Stimulated activated CD4-positive, alpha-beta T cell treated with anti-CD3 and anti-CD28 coated beads, Interleukin-1b, Interleukin-23, amount 100 ng/mL, for 24 hours (primary cell): Measurements from ENCODE around the gene SPRED1.

Experiments
- DNase-seq, 4 experiments: peaks; one replicate each; pipeline ENCODE4 v3.0.0-alpha.2; 2020; ENCODE audit warnings: low read depth in 4 of 4, low spot score in 1 of 4

Gene SPRED1

DNA sequence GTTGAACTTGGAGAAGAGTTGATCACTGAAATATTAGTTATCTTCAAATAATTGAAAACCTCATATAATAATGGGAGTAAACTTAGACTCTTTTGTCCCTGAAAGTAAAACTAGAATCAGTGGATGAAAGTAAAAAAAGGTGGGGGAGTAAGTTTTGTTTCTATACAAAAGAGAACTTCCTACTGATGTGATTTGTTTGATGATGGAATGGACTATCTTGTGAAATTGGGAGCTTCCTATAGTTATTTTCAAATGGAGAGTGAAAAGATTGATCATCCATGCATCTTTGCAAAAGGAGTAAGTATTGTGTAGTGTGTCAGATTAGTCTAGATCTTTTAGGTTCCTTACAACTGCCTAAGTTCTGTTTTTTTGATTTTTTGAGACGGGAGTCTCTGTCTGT is 28.4 kb downstream of the SPRED1 start:
- DNase-seq, result no peak

- no peak for DNase-seq
Measured at GRCh38 chr15:38283010-38283409, 30.4 kb downstream of the SPRED1 start.

DNA sequence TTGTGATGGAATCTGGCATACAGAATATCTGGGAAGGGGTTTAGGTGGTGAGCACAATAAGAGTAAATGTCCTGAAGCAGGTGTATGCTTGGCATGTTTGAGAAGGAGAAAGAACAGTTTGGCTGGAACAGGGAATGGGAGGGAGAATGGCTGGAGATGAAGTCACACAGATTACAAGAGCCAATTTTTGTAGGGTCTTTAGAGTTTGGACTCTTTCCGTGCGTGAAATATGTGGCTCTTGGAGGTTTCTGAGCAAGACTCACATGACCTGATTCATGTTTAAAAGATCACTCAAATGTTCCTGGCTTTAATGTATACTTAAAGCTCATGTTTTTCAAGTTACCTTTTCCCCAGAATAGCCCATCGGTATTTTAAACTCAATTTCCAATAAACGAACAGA is 32.8 kb downstream of the SPRED1 start:
- DNase-seq, result no peak

GRCh38 chr15:38294126-38294525 is 41.5 kb downstream of the SPRED1 start:
- DNase-seq, result no peak

- no peak for DNase-seq
Measured at GRCh38 chr15:38297623-38298388, 45.2 kb downstream of the SPRED1 start.

- DNase-seq, result no peak
Measured at GRCh38 chr15:38299216-38299615, 46.6 kb downstream of the SPRED1 start.

DNA sequence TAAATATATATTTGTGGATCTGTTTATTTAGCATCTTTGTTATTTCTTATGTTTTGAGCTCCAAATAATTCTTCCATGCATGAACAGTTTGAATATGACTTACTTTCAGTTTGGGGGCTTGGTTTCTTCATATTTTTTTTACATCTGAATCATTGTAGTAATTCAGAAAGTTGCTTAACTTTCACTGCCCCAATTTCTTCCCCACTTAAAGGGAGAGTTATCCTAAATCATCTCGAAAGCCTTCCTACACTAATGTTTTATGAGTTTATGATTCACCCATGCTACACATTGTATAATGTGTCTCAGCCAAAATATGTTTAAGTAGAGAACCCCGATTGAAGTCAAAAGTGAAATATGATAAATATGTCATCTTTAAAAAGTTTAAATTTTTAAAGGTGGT is 47.8 kb downstream of the SPRED1 start:
- DNase-seq, result no peak

DNA sequence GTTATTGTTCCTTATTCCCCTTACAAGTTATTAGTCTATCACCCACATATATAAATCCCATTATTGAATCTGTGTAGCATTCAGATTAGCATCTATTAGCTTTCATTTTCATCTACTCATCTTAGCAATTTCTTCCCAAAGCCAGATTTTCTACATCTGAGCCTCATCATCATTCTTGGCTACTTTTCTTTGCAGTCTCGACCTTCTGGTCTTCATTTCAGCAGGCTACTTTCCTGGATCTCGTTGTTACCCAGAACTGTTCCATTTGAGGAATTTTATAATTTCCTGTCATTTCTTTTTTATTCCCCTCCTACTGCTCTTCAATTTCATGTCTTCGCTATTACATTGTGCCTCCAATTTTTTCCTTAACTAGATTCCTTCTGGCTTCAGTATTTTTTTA is 51.8 kb downstream of the SPRED1 start:
- no peak for DNase-seq

DNA sequence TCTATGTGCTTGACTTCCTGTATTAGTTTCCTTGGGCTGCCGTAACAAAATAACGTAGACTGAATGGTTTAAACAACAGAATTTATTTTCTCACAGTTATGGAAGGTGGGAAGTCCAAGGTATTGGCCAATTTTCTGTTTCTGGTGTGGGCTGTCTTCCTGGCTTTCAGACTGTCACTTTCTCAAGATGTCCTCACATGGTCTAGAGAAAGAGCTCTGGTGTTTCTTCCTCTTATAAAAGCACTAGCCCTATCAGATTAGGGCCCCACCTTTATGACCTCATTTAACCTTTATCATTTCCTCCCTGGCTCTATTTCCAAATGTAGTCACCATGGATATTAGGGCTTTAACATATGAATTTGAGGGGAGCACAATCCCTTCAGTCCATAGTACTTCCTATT is 54.6 kb downstream of the SPRED1 start:
- no peak for DNase-seq

- DNase-seq, result no peak
Measured at GRCh38 chr15:38307861-38308641, 55.4 kb downstream of the SPRED1 start.

DNA sequence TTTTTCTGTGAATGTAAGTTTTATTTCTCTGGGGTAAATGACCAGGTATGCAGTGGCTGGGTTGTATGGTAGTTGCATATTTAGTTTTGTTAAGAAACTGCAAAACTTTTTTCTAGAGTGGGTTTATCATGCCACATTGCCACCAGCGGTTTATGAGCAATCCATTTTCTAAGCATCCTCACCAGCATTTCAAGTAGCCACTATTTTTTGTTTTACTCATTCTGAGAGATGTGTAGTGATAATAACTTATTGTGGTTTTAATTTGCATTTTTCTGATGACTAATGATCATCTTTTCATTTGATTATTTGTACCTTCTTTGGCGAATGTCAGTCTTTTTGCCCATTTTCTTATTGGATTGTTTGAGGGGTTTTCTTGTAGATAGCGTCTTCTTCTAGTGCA is 56.2 kb downstream of the SPRED1 start:
- no peak for DNase-seq

GRCh38 chr15:38312190-38312589 is 59.6 kb downstream of the SPRED1 start:
- DNase-seq, result no peak

- no peak for DNase-seq
Measured at GRCh38 chr15:38316311-38316710, 63.7 kb downstream of the SPRED1 start.

- no peak for DNase-seq
Measured at GRCh38 chr15:38320181-38320580, 67.5 kb downstream of the SPRED1 start.

- DNase-seq, result no peak
Measured at GRCh38 chr15:38320866-38321265, 68.2 kb downstream of the SPRED1 start.

- DNase-seq, result no peak
Measured at GRCh38 chr15:38323895-38324294, 71.3 kb downstream of the SPRED1 start.

- no peak for DNase-seq
Measured at GRCh38 chr15:38324939-38325647, 72.5 kb downstream of the SPRED1 start.

- DNase-seq, result no peak
Measured at GRCh38 chr15:38325648-38325990, 73.0 kb downstream of the SPRED1 start.

DNA sequence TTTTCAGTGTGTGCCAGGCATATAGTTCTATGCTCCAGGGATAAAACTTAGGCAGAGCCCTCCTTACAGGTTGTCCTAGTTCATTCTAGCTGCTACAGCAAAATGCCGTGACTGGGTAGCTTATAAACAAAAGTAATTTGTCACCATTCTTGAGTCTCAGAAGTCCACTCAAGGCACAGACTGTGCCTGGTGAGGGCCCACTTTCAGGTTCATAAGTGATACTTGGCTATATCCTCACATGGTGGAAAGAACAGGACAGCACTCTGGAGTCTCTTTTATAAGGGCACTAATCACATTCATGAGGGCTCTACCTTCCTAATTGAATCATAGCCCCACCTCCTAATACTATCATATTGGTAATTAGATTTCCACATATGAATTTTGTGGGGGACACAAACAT is 80.1 kb downstream of the SPRED1 start:
- no peak for DNase-seq

DNA sequence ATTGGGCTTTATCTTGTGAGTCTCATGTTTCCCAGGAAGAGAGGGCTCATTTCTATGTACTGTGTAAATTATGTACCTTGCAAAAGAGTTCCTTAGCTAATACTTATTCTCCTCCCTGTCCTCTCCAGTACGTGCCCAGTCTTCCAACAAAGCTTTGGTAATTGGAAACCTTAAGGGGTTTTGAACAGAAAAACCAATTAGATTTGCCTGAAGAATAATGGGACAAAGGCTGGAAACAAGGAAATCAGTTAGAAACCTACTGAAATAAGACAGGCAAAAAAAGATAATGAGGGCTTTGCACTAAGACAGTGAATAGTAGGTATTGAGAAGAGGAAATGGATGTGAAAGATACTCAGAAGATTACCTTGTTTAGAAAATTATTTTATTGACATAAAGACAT is 82.5 kb downstream of the SPRED1 start:
- DNase-seq, result no peak

DNA sequence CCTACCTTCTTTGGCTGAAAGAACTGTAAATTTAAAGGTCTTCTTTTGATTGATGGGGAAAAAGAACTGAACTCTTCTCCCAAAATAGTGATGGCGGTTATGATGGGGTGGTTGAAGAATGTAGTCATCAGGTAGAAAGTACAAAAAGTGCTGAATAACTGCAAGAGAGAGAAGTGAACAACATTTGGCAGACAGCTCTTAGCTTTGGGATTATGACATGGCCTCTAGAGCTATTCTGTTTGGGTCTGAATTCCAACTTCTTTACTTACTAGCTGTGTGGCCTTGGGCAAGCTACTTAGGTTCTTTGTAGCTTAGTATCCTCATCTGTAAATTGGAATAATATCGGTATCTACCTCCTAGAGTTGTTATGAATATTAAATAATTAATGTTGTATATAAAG is 91.7 kb downstream of the SPRED1 start:
- DNase-seq, result no peak

GRCh38 chr15:38349251-38349650 is 96.6 kb downstream of the SPRED1 start:
- no peak for DNase-seq
